GM18870 (cell line): Measurements from ENCODE around the gene MSH3.

Source experiments
- ATAC-seq: cut with Tn5 transposase; IDR thresholded peaks from one replicate; pipeline ENCODE4 v1.9.1; 2021; ENCODE audit warnings: moderate library complexity; ENCODE audit not compliant: unreplicated experiment

Gene MSH3

GRCh38 chr5:80654391-80655230 lies at the start of gene MSH3, which contains the start of gene DHFR:
TSS of gene MSH3 (plus strand) at chr5:80654652. CDS start at chr5:80654728, 76 bp downstream.
TSS of gene DHFR (minus strand) at chr5:80654983. CDS start at chr5:80654489, 494 bp downstream.
- ATAC-seq: peak; percentile 30

- ATAC-seq: no peak
Measured at GRCh38 chr5:80607343-80607742, 47.1 kb upstream of the MSH3 start.

DNA sequence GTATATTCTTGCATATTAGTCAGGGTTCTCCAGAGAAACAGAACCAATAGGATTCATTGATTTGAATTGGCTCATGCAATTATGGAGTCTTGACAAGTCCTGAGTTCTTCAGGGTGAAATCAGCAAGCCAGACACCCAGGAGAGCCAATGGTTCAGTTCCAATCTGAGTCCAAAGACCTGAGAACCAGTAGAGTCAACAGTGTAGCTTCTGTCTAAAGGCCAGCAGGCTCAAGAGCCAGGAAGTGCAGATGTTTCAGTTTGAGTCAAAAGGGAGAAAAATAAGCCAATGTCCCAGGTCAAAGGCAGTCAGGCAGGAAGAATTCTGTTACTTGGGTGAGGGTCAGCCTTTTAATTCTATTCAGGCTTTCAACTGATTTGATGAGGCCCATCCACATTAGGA lies 46.6 kb upstream of the MSH3 start:
- peak; percentile 83 for ATAC-seq

GRCh38 chr5:80608731-80609130 lies 45.7 kb upstream of the MSH3 start:
- ATAC-seq: no peak

- ATAC-seq: no peak
Measured at GRCh38 chr5:80609692-80610091, 44.8 kb upstream of the MSH3 start.

GRCh38 chr5:80615266-80615914 lies 39.1 kb upstream of the MSH3 start:
- ATAC-seq: no peak

DNA sequence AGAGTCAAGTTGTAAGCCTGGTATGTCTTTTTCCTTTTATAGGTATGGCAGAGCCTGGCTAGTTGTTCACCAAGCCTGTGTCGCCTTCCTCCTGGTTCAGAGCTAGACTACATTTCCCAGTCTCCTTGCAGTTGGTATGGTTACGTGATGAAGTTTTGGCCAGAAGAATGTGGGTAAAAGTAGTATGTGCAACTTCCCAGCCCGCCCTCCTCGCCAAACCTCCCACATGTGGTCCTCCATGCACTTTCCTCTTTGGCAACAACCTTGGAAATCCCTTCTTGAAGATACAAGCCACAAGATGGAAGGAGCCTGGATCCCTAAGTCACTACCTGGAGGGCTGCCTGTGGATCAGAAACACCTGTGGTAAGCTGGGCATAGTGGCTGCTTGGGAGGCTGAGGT lies 36.0 kb upstream of the MSH3 start:
- ATAC-seq: no peak

- ATAC-seq: no peak
Measured at GRCh38 chr5:80619086-80619485, 35.4 kb upstream of the MSH3 start.

- ATAC-seq: no peak
Measured at GRCh38 chr5:80620211-80620610, 34.2 kb upstream of the MSH3 start.

- no peak for ATAC-seq
Measured at GRCh38 chr5:80622756-80623155, 31.7 kb upstream of the MSH3 start.

GRCh38 chr5:80623999-80624398 lies 30.5 kb upstream of the MSH3 start:
- ATAC-seq: no peak

GRCh38 chr5:80625230-80625629 lies 29.2 kb upstream of the MSH3 start:
- no peak for ATAC-seq

GRCh38 chr5:80629281-80629680 lies 25.2 kb upstream of the MSH3 start:
- no peak for ATAC-seq

- no peak for ATAC-seq
Measured at GRCh38 chr5:80631278-80632259, 22.9 kb upstream of the MSH3 start.

GRCh38 chr5:80632700-80633099 lies 21.8 kb upstream of the MSH3 start:
- ATAC-seq: no peak

- ATAC-seq: no peak
Measured at GRCh38 chr5:80634193-80634592, 20.3 kb upstream of the MSH3 start.

DNA sequence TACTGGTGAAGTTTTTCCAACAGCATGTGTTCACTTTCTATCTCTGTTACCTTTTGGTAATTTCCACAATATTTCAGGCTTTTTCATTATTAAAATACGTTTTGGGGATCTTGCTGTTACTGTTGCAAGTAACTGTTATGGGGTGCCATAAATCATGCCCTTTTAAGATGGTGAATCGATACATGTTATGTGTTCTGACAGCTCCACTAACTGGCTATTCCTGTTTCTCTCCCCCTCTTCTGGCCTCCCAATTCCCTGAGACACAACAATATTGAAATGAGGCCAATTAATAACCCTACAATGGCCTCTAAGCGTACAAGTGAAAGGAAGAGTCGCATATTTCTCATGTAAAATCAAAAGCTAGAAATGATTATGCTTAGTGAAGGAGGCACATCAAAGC lies 13.1 kb upstream of the MSH3 start:
- no peak for ATAC-seq

GRCh38 chr5:80644900-80645299 lies 9.6 kb upstream of the MSH3 start:
- ATAC-seq: no peak

GRCh38 chr5:80646926-80647325 lies 7.5 kb upstream of the MSH3 start:
- no peak for ATAC-seq

GRCh38 chr5:80653502-80653901 lies 950 bp upstream of the MSH3 start:
- ATAC-seq: no peak

GRCh38 chr5:80654054-80654390 lies 430 bp upstream of the MSH3 start:
- no peak for ATAC-seq
